GM10248 (cell line): Measurements from ENCODE around the gene GSX2.

ENCODE experiments used
- CTCF ChIA-PET: fragments of 300-600 bp; sonication (Branson Sonifier 250); formaldehyde crosslinking; extraction: SDS; loops from one replicate; lab custom pipeline; 2021; ENCODE audit warnings: antibody characterized with exemption; lab: Yijun Ruan, JAX
- POLR2A ChIA-PET: fragments of 350-650 bp; sonication (Branson Sonifier 250); formaldehyde crosslinking; extraction: SDS; loops from one replicate; lab custom pipeline; 2020; ENCODE audit warnings: antibody characterized with exemption; lab: Yijun Ruan, JAX
- DNase-seq: peaks from one replicate; pipeline ENCODE4 v3.0.0; 2012; ENCODE audit errors: extremely low spot score
- CTCF ChIP-seq: IDR thresholded peaks from 2 replicates; pipeline ENCODE4 v1.5.1; 2012; ENCODE audit warnings: mild to moderate bottlenecking, low read depth; ENCODE audit errors: extremely low read depth, missing control alignments, control extremely low read depth

Gene GSX2

GRCh38 chr4:54058171-54058570 is 41.8 kb upstream of the GSX2 start:
- ChIA-PET CTCF (interaction anchor here (1.1 to 2.4 kb wide), 2 partner anchors 9 to 13 kb away, joined by 3 to 11 read pairs; no protein-coding TSS in a partner anchor), POLR2A (interaction anchor here (0.6 kb wide), 1 partner anchor 15 kb away, joined by 6 read pairs; no protein-coding TSS in a partner anchor)
- no peak for TF ChIP-seq CTCF
- peak; percentile 22 for DNase-seq

GRCh38 chr4:54060116-54060515 is 39.8 kb upstream of the GSX2 start:
- TF ChIP-seq CTCF: no peak
- CTCF ChIA-PET: no interaction called here
- no peak for DNase-seq
- POLR2A ChIA-PET: interaction anchor here (0.7 kb wide), 1 partner anchor 10 kb away, joined by 3 read pairs; no protein-coding TSS in a partner anchor

GRCh38 chr4:54061067-54061466 is 38.9 kb upstream of the GSX2 start:
- DNase-seq: no peak
- CTCF ChIA-PET: no interaction called here
- no peak for TF ChIP-seq CTCF
- POLR2A ChIA-PET: no interaction called here

- DNase-seq: no peak
- ChIA-PET POLR2A (no interaction called here), CTCF (interaction anchor here (2.0 kb wide), 1 partner anchor 36 kb away, joined by 5 read pairs; no protein-coding TSS in a partner anchor)
- TF ChIP-seq CTCF: no peak
Observed at GRCh38 chr4:54061873-54062272, 38.1 kb upstream of the GSX2 start.

GRCh38 chr4:54062392-54062791 is 37.6 kb upstream of the GSX2 start:
- POLR2A ChIA-PET: no interaction called here
- TF ChIP-seq CTCF: no peak

GRCh38 chr4:54063229-54063628 is 36.7 kb upstream of the GSX2 start:
- TF ChIP-seq CTCF: no peak
- no peak for DNase-seq
- ChIA-PET POLR2A (no interaction called here), CTCF (interaction anchor here (1.3 to 2.1 kb wide), 4 partner anchors 25 to 133 kb away, joined by 4 to 6 read pairs (median 4); no protein-coding TSS in a partner anchor)

More at GRCh38 chr4:54062392-54062791, 37.6 kb upstream of the GSX2 start:
- no peak for DNase-seq
- CTCF ChIA-PET: interaction anchor here (1.3 to 2.1 kb wide), 3 partner anchors 24 to 132 kb away, joined by 4 to 6 read pairs (median 5); no protein-coding TSS in a partner anchor
